Measurements from ENCODE around the gene CDH4. TPM values are rescaled to one million over a fixed set of nuclear protein-coding genes. Genes with fewer than 3 reads are reported as not detected.
A peak's percentile ranks its signal among the peaks of the same experiment; 100 is the strongest.

The CDH4 gene
- total RNA-seq, 1 donor from 2014 or later: 0.17 TPM

GRCh38 chr20:61284752-61285151 lies 32.7 kb downstream of the CDH4 start:
- no peak for DNase-seq

- no peak for DNase-seq
Measured at GRCh38 chr20:61285152-61285645, 33.1 kb downstream of the CDH4 start.

GRCh38 chr20:61285691-61286090 lies 33.6 kb downstream of the CDH4 start:
- DNase-seq: no peak

- DNase-seq: no peak
Measured at GRCh38 chr20:61287583-61288275, 35.7 kb downstream of the CDH4 start.

GRCh38 chr20:61288331-61288784 lies 36.3 kb downstream of the CDH4 start:
- no peak for DNase-seq

- DNase-seq: no peak
Measured at GRCh38 chr20:61289166-61289565, 37.1 kb downstream of the CDH4 start.

- no peak for DNase-seq
Measured at GRCh38 chr20:61290721-61291120, 38.7 kb downstream of the CDH4 start.

GRCh38 chr20:61291166-61291829 lies 39.2 kb downstream of the CDH4 start:
- DNase-seq: no peak

- no peak for DNase-seq
Measured at GRCh38 chr20:61292391-61292790, 40.3 kb downstream of the CDH4 start.

- DNase-seq: no peak
Measured at GRCh38 chr20:61292821-61293612, 41.0 kb downstream of the CDH4 start.

- DNase-seq: no peak
Measured at GRCh38 chr20:61293951-61294350, 41.9 kb downstream of the CDH4 start.

- DNase-seq: no peak
Measured at GRCh38 chr20:61295249-61295648, 43.2 kb downstream of the CDH4 start.

- no peak for DNase-seq
Measured at GRCh38 chr20:61295682-61296628, 43.9 kb downstream of the CDH4 start.

GRCh38 chr20:61296629-61297019 lies 44.6 kb downstream of the CDH4 start:
- DNase-seq: no peak

GRCh38 chr20:61297491-61297890 lies 45.4 kb downstream of the CDH4 start:
- no peak for DNase-seq

- DNase-seq: peak; percentile 40
Measured at GRCh38 chr20:61297986-61298385, 45.9 kb downstream of the CDH4 start.

GRCh38 chr20:61298661-61299060 lies 46.6 kb downstream of the CDH4 start:
- DNase-seq: no peak

- no peak for DNase-seq
Measured at GRCh38 chr20:61299104-61299503, 47.0 kb downstream of the CDH4 start.

GRCh38 chr20:61299618-61300017 lies 47.6 kb downstream of the CDH4 start:
- DNase-seq: no peak

- no peak for DNase-seq
Measured at GRCh38 chr20:61300293-61300692, 48.2 kb downstream of the CDH4 start.

GRCh38 chr20:61300709-61301108 lies 48.6 kb downstream of the CDH4 start:
- no peak for DNase-seq

Measured in dermis blood vessel endothelial cell (primary cell).